Liver (tissue), 9 donors: ENCODE results near the gene ELP4. TPM values are rescaled to one million over a fixed set of nuclear protein-coding genes. Genes with fewer than 3 reads are reported as not detected.
A peak's percentile ranks its signal among the peaks of the same experiment; 100 is the strongest.

Source experiments
- DNase-seq: peaks from one replicate; pipeline ENCODE4 v3.0.0-alpha.2; 2017; ENCODE audit warnings: low spot score
- H3K27ac ChIP-seq, 2 donors: one replicate each; pipeline ENCODE4 v1.7.0; 2013; ENCODE audit warnings: inconsistent platforms in 2 of 2, low read length in 2 of 2, control low read depth in 1 of 2, low read depth in 1 of 2, mild to moderate bottlenecking in 1 of 2
- H3K27me3 ChIP-seq, 4 donors: one replicate each; pipeline versions ENCODE4 v1.6.1 to v1.7.0; 2013; ENCODE audit warnings: low read length in 3 of 4, inconsistent platforms in 1 of 4, mild to moderate bottlenecking in 1 of 4, moderate library complexity in 1 of 4; ENCODE audit not compliant: control insufficient read depth in 4 of 4, insufficient read depth in 4 of 4
- H3K36me3 ChIP-seq, 4 donors: one replicate each; pipeline versions ENCODE4 v1.6.1 to v1.7.0; 2013; ENCODE audit warnings: low read length in 3 of 4, mild to moderate bottlenecking in 3 of 4, low read depth in 1 of 4, moderate library complexity in 1 of 4; ENCODE audit not compliant: control insufficient read depth in 4 of 4, insufficient read depth in 3 of 4
- H3K4me1 ChIP-seq, 4 donors: one replicate each; pipeline versions ENCODE4 v1.6.1 to v1.7.0; 2013; ENCODE audit warnings: low read length in 3 of 4, mild to moderate bottlenecking in 3 of 4, moderate library complexity in 1 of 4; ENCODE audit not compliant: control insufficient read depth in 4 of 4, insufficient read depth in 4 of 4
- H3K4me3 ChIP-seq, 3 donors: one replicate each; pipeline versions ENCODE4 v1.6.1 to v1.7.0; 2013; ENCODE audit warnings: low read length in 3 of 3, control low read depth in 1 of 3, low read depth in 1 of 3, mild to moderate bottlenecking in 1 of 3
- H3K9ac ChIP-seq, 2 donors: one replicate each; pipeline ENCODE4 v1.7.0; 2013; ENCODE audit warnings: low read length in 2 of 2, mild to moderate bottlenecking in 2 of 2, moderate library complexity in 2 of 2, control low read depth in 1 of 2, low read depth in 1 of 2
- H3K9me3 ChIP-seq, 4 donors: one replicate each; pipeline versions ENCODE4 v1.6.1 to v1.7.0; 2013; ENCODE audit warnings: low read length in 3 of 4; ENCODE audit not compliant: control insufficient read depth in 4 of 4
- ATF3 ChIP-seq: IDR thresholded peaks from 2 replicates; pipeline ENCODE4 v1.6.1; 2016; ENCODE audit warnings: antibody characterized with exemption
- CTCF ChIP-seq: fragments of 150-350 bp; IDR thresholded peaks from 2 replicates; pipeline ENCODE4 v1.5.1; 2017; ENCODE audit warnings: improper control_type of control experiment, low read depth, low read length; ENCODE audit not compliant: missing input control
- EGR1 ChIP-seq, 2 donors: IDR thresholded peaks; 2 replicates each; pipeline ENCODE4 v1.6.1; 2016 to 2018; ENCODE audit warnings: antibody characterized with exemption in 2 of 2, low read depth in 2 of 2
- FOXA1 ChIP-seq: IDR thresholded peaks from 2 replicates; pipeline ENCODE4 v1.6.1; 2016; ENCODE audit warnings: antibody characterized with exemption
- FOXA2 ChIP-seq: IDR thresholded peaks from 2 replicates; pipeline ENCODE4 v1.6.1; 2016; ENCODE audit warnings: antibody characterized with exemption
- GABPA ChIP-seq, 2 donors: IDR thresholded peaks in 1 of 2; conservative IDR thresholded peaks in 1 of 2; 2 replicates each; pipeline ENCODE4 v1.6.1; 2016; ENCODE audit warnings: antibody characterized with exemption in 2 of 2, mild to moderate bottlenecking in 1 of 2, moderate library complexity in 1 of 2
- HNF4A ChIP-seq, 2 donors: conservative IDR thresholded peaks; 2 replicates each; pipeline ENCODE4 v1.6.1; 2016; ENCODE audit warnings: antibody characterized with exemption in 2 of 2, mild to moderate bottlenecking in 2 of 2
- HNF4G ChIP-seq: IDR thresholded peaks from 2 replicates; pipeline ENCODE4 v1.6.1; 2016; ENCODE audit warnings: antibody characterized with exemption
- JUND ChIP-seq, 2 donors: IDR thresholded peaks; 2 replicates each; pipeline ENCODE4 v1.6.1; 2016; ENCODE audit warnings: antibody characterized with exemption in 2 of 2
- MAX ChIP-seq: IDR thresholded peaks from 2 replicates; pipeline ENCODE4 v1.6.1; 2016; ENCODE audit warnings: antibody characterized with exemption
- NR2F2 ChIP-seq: IDR thresholded peaks from 2 replicates; pipeline ENCODE4 v1.6.1; 2016; ENCODE audit warnings: antibody characterized with exemption
- RAD21 ChIP-seq, 2 donors: IDR thresholded peaks; 2 replicates each; pipeline ENCODE4 v1.6.1; 2016; ENCODE audit warnings: antibody characterized with exemption in 2 of 2, mild to moderate bottlenecking in 2 of 2
- REST ChIP-seq: IDR thresholded peaks from 2 replicates; pipeline ENCODE4 v1.6.1; 2016; ENCODE audit warnings: antibody characterized with exemption, mild to moderate bottlenecking
- RXRA ChIP-seq, 2 donors: IDR thresholded peaks; 2 replicates each; pipeline ENCODE4 v1.6.1; 2017 to 2018; ENCODE audit warnings: antibody characterized with exemption in 2 of 2, mild to moderate bottlenecking in 1 of 2
- SP1 ChIP-seq: IDR thresholded peaks from 2 replicates; pipeline ENCODE4 v1.6.1; 2018; ENCODE audit warnings: antibody characterized with exemption, mild to moderate bottlenecking
- TAF1 ChIP-seq: conservative IDR thresholded peaks from 2 replicates; pipeline ENCODE4 v1.6.1; 2016; ENCODE audit warnings: antibody characterized with exemption, mild to moderate bottlenecking
- YY1 ChIP-seq: IDR thresholded peaks from 2 replicates; pipeline ENCODE4 v1.6.1; 2016; ENCODE audit warnings: antibody characterized with exemption, mild to moderate bottlenecking
- ZBTB33 ChIP-seq: IDR thresholded peaks from 2 replicates; pipeline ENCODE4 v1.6.1; 2016; ENCODE audit warnings: antibody characterized with exemption
- WGBS: extraction: QIAGEN DNeasy Blood & Tissue Kit; methylation state at CpG from one replicate; pipeline ENCODE4 v1.1.7; 2013; 5-methylcytosine and 5-hydroxymethylcytosine counted together
- polyA plus RNA-seq, 2 donors: library from polyadenylated mRNA; stranded (reverse) in 1 of 2; unstranded in 1 of 2; fragments of 200-250 nt in 1 of 2; fragments of >200 nt in 1 of 2; fragmentation: Nextera tagmentation in 1 of 2; extraction: Ambion mirVana in 1 of 2; gene quantifications; one replicate each; pipeline versions ENCODE4 v1.2.1 to v1.2.3, GENCODE V29; 2013 to 2015
- total RNA-seq, 2 donors: library from RNA; depleted of rRNA; stranded (reverse); fragments of >200 nt; gene quantifications; one replicate each; pipeline ENCODE4 v1.2.3, GENCODE V29; 2014
- donor health status: healthy.
- donor health status: healthy.
- donor health status: healthy.
- donor health status: healthy.
- donor health status: healthy.

ELP4 gene
- total and polyA plus RNA-seq, 4 donors: 6.0 to 18.8 (median 12.5) TPM

GRCh38 chr11:31818874-31819331 is 309.3 kb downstream of the ELP4 start:
- TF ChIP-seq REST: no peak
- no peak for TF ChIP-seq NR2F2
- no peak for TF ChIP-seq FOXA1
- no peak for TF ChIP-seq RXRA (IDR thresholded peaks at IDR 0.05)
- TF ChIP-seq RAD21 (IDR thresholded peaks at IDR 0.05): no peak
- no peak for TF ChIP-seq CTCF
- TF ChIP-seq SP1: no peak
- no peak for TF ChIP-seq ZBTB33
- no peak for TF ChIP-seq EGR1 (IDR thresholded peaks at IDR 0.05; ENCODE audit: low read depth in 2 of 2)
- no peak for TF ChIP-seq YY1
- TF ChIP-seq MAX: no peak
- no peak for TF ChIP-seq ATF3
- TF ChIP-seq TAF1: no peak
- TF ChIP-seq HNF4G: no peak
- no peak for TF ChIP-seq FOXA2
- TF ChIP-seq JUND (IDR thresholded peaks at IDR 0.05): no peak
- no peak for TF ChIP-seq HNF4A (conservative IDR thresholded peaks at IDR 0.05)
- TF ChIP-seq GABPA (IDR thresholded peaks at IDR 0.05 in 1 of 2, conservative IDR thresholded peaks at IDR 0.05 in 1 of 2): no peak
- Histone ChIP-seq H3K9ac (no peak overlapping the region), H3K9me3 (peaks cover 0 to 5% (median 0%) of the 10 kb centered on the region in 4 donors), H3K4me1 (peaks cover 17 to 44% (median 19%) of the 10 kb centered on the region in 4 donors), H3K27ac (no peak overlapping the region), H3K27me3 (peaks cover 7 to 42% (median 26%) of the 10 kb centered on the region in 4 donors), H3K36me3 (no peaks in the 10 kb centered on the region), H3K4me3 (no peak overlapping the region)
- DNase-seq: peak; percentile 27
- 8% methylated on average over 26 of the region's 26 CpGs for WGBS
